GM12878 (cell line): ENCODE measurements around the gene CDK17. TPM values are rescaled to one million over a fixed set of nuclear protein-coding genes. Genes with fewer than 3 reads are reported as not detected.
A peak's percentile ranks its signal among the peaks of the same experiment; 100 is the strongest.

Experiments used
- ATAC-seq: fragments of 200-7000 bp; cut with Tn5 transposase; 3 replicates; pipeline ENCODE4 v1.9.1; 2020; ENCODE audit warnings: mild to moderate bottlenecking, moderate library complexity
- Bru-seq: library from RNA; stranded (reverse); fragments of 400-500 nt; gene quantifications from one replicate; lab custom pipeline; 2021; lab: Mats Ljungman, UMichigan
- BruChase-seq, 2 experiments: library from RNA; stranded (reverse); fragments of 400-500 nt; gene quantifications; one replicate each; lab custom pipeline; 2021; lab: Mats Ljungman, UMichigan
- BruUV-seq: library from RNA; stranded (reverse); fragments of 400-500 nt; replicated peaks from 2 replicates; lab custom pipeline; 2021; lab: Mats Ljungman, UMichigan
- CTCF ChIA-PET: fragments of 300-600 bp; sonication (Branson Sonifier 250); formaldehyde crosslinking; extraction: SDS; loops from one replicate; lab custom pipeline; 2021; ENCODE audit warnings: inconsistent platforms; lab: Yijun Ruan, JAX
- POLR2A ChIA-PET: fragments of 350-600 bp; formaldehyde crosslinking; extraction: SDS; loops from one replicate; lab custom pipeline; 2021; ENCODE audit warnings: inconsistent platforms; lab: Charles Lee
- RAD21 ChIA-PET: fragments of 300-600 bp; sonication (Branson Sonifier 250); formaldehyde crosslinking; loops from one replicate; lab custom pipeline; 2023; ENCODE audit warnings: antibody characterized with exemption; ENCODE audit not compliant: unreplicated experiment; lab: Charles Lee
- SMC1A ChIA-PET: fragments of 300-600 bp; sonication (Branson Sonifier 250); formaldehyde crosslinking; loops from one replicate; lab custom pipeline; 2023; ENCODE audit not compliant: unreplicated experiment, uncharacterized antibody; lab: Charles Lee
- DNase-seq: peaks from one replicate; pipeline ENCODE4 v3.0.0-alpha.2; 2011; ENCODE audit warnings: low read depth, low spot score
- FAIRE-seq: peaks from 3 replicates; lab custom pipeline; 2011; peaks lifted over from hg19 to GRCh38; lab: Jason Lieb, UNC
- H2AFZ ChIP-seq: 2 replicates; pipeline ENCODE4 v1.6.0; 2011; ENCODE audit warnings: low read depth, low read length, control low read depth; ENCODE audit not compliant: control insufficient read depth
- H3K27ac ChIP-seq: 2 replicates; pipeline ENCODE4 v1.5.1; 2011; ENCODE audit warnings: control low read depth; ENCODE audit not compliant: control insufficient read depth, insufficient read depth
- H3K27me3 ChIP-seq, 2 experiments: replicated peaks in 1 of 2; 2 replicates each; pipeline versions ENCODE4 v1.6.0 to v1.6.1; 2011; ENCODE audit warnings: low read length in 1 of 2; ENCODE audit not compliant: control insufficient read depth in 2 of 2, insufficient read depth in 2 of 2
- H3K36me3 ChIP-seq, 2 experiments: 2 replicates each; pipeline ENCODE4 v1.5.1; 2011; ENCODE audit warnings: low read length in 1 of 2; ENCODE audit not compliant: control insufficient read depth in 2 of 2, insufficient read depth in 2 of 2
- H3K4me1 ChIP-seq: 2 replicates; pipeline ENCODE4 v1.6.1; 2011; ENCODE audit warnings: mild to moderate bottlenecking, low read length, moderate library complexity, mixed read lengths; ENCODE audit not compliant: control insufficient read depth, insufficient read depth
- H3K4me2 ChIP-seq: 2 replicates; pipeline ENCODE4 v1.6.0; 2011; ENCODE audit warnings: control low read depth; ENCODE audit not compliant: control insufficient read depth, insufficient read depth
- H3K4me3 ChIP-seq: fragments of 200-600 bp; sonication (generic); 2 replicates; pipeline ENCODE4 v1.5.1; 2016
- H3K79me2 ChIP-seq: 2 replicates; pipeline ENCODE4 v1.6.0; 2011; ENCODE audit warnings: low read length; ENCODE audit not compliant: control insufficient read depth, insufficient read depth
- H3K9ac ChIP-seq: 2 replicates; pipeline ENCODE4 v1.8.0; 2011; ENCODE audit warnings: low read length, control low read depth, mixed read lengths; ENCODE audit not compliant: control insufficient read depth, insufficient read depth
- H3K9me3 ChIP-seq: replicated peaks from 3 replicates; pipeline ENCODE4 v1.5.1; 2011; ENCODE audit warnings: mild to moderate bottlenecking, low read length; ENCODE audit not compliant: control insufficient read depth, insufficient read depth
- H4K20me1 ChIP-seq: 2 replicates; pipeline ENCODE4 v1.6.0; 2011; ENCODE audit not compliant: control insufficient read depth, insufficient read depth
- ASH2L ChIP-seq: fragments of 300-600, 200-600 bp; sonication (generic); IDR thresholded peaks from 2 replicates; pipeline ENCODE4 v1.6.1; 2017; ENCODE audit warnings: low read depth, mild to moderate bottlenecking, borderline replicate concordance
- CEBPB ChIP-seq, 2 experiments: fragments of 150-350 bp in 1 of 2; IDR thresholded peaks; 2 replicates each; pipeline ENCODE4 v1.6.1; 2012 to 2014; ENCODE audit warnings: low read depth in 2 of 2, low read length in 2 of 2, borderline replicate concordance in 1 of 2, inconsistent platforms in 1 of 2
- ESRRA ChIP-seq: IDR thresholded peaks from 2 replicates; pipeline ENCODE4 v1.6.1; 2012; ENCODE audit warnings: mild to moderate bottlenecking, low read length, improper control_type of control experiment
- HDAC2 ChIP-seq: fragments of 200-600 bp; sonication (generic); IDR thresholded peaks from 2 replicates; pipeline ENCODE4 v1.6.1; 2017
- HDGF ChIP-seq: fragments of 450-650 bp; IDR thresholded peaks from 2 replicates; pipeline ENCODE4 v1.6.1; 2016; ENCODE audit warnings: antibody characterized with exemption
- KDM1A ChIP-seq: fragments of 200-600 bp; sonication (generic); IDR thresholded peaks from 2 replicates; pipeline ENCODE4 v1.6.1; 2016; ENCODE audit warnings: borderline replicate concordance
- LARP7 ChIP-seq: fragments of 450-650 bp; IDR thresholded peaks from 2 replicates; pipeline ENCODE4 v1.6.1; 2017; ENCODE audit warnings: mild to moderate bottlenecking
- MTA3 ChIP-seq: IDR thresholded peaks from 2 replicates; pipeline ENCODE4 v1.6.1; 2012; ENCODE audit warnings: low read length, inconsistent platforms, borderline replicate concordance
- NBN ChIP-seq: fragments of 450-650 bp; IDR thresholded peaks from 2 replicates; pipeline ENCODE4 v1.6.1; 2016
- NFYB ChIP-seq: IDR thresholded peaks from 2 replicates; pipeline ENCODE4 v1.6.1; 2011; ENCODE audit warnings: low read depth, mild to moderate bottlenecking, low read length, improper control_type of control experiment, moderate library complexity; ENCODE audit not compliant: insufficient read depth
- POLR2AphosphoS5 ChIP-seq: IDR thresholded peaks from 2 replicates; pipeline ENCODE4 v1.6.1; 2011; ENCODE audit warnings: mild to moderate bottlenecking, low read length, inconsistent platforms
- POU2F2 ChIP-seq: IDR thresholded peaks from 3 replicates; pipeline ENCODE4 v1.6.1; 2011; ENCODE audit warnings: low read depth, mild to moderate bottlenecking, low read length, borderline replicate concordance
- RCOR1 ChIP-seq: conservative IDR thresholded peaks from 2 replicates; pipeline ENCODE4 v1.6.1; 2012; ENCODE audit warnings: low read depth, low read length, improper control_type of control experiment
- SIN3A ChIP-seq: IDR thresholded peaks from 2 replicates; pipeline ENCODE4 v1.6.1; 2012; ENCODE audit warnings: low read depth, low read length, improper control_type of control experiment
- STAT1 ChIP-seq: fragments of 450-650 bp; conservative IDR thresholded peaks from 2 replicates; pipeline ENCODE4 v1.6.1; 2014; ENCODE audit warnings: antibody characterized with exemption, mild to moderate bottlenecking
- SUPT20H ChIP-seq: IDR thresholded peaks from 2 replicates; pipeline ENCODE4 v1.6.1; 2011; ENCODE audit warnings: low read depth, mild to moderate bottlenecking, low read length, moderate library complexity, borderline replicate concordance; ENCODE audit not compliant: control insufficient read depth
- ZBED1 ChIP-seq: IDR thresholded peaks from 2 replicates; pipeline ENCODE4 v1.6.1; 2016; ENCODE audit warnings: borderline replicate concordance
- WGBS: methylation state at CpG from one replicate; pipeline ENCODE4 v1.1.6; 2016; ENCODE audit warnings: low lambda C conversion rate; ENCODE audit not compliant: insufficient replicate concordance, insufficient coverage; ENCODE audit errors: missing lambda C conversion rate; 5-methylcytosine and 5-hydroxymethylcytosine counted together
- in situ Hi-C: fragments of 300-500 bp; cut with MboI; formaldehyde crosslinking; loops from 9 replicates; pipeline ENCODE4 v1.14.3; 2018; ENCODE audit warnings: mixed read lengths
- intact Hi-C: fragments of 100-400 bp; cut with micrococcal nuclease; formaldehyde crosslinking; loops from one replicate; pipeline ENCODE4 v1.14.2; 2022; ENCODE audit not compliant: unreplicated experiment
- long read RNA-seq, 2 experiments: library from polyadenylated mRNA; unstranded; transcript quantifications; one replicate each; pipeline ENCODE4 v2.0.0, GENCODE V29; 2019 to 2020
- polyA minus RNA-seq, 3 experiments: library from RNA; depleted of rRNA, polyadenylated mRNA; stranded (reverse); fragments of >200 nt; gene quantifications; 2 replicates each; pipeline ENCODE4 v1.2.3, GENCODE V29; 2011
- polyA plus RNA-seq, 11 experiments: library from polyadenylated mRNA; depleted of rRNA in 4 of 11; unstranded in 6 of 11; stranded (reverse) in 5 of 11; fragments of >200 nt; fragmentation: Nextera tagmentation in 4 of 11; fragmentation: Illumina TruSeq in 1 of 11; extraction: Ambion mirVana in 4 of 11; extraction: Trizol in 1 of 11; gene quantifications; 1 replicate in 1 of 11; 2 replicates in 10 of 11; pipeline versions ENCODE4 v1.2.1 to v1.2.3, GENCODE V29; 2011 to 2016; ENCODE audit warnings: inconsistent platforms in 2 of 11, missing spikeins in 2 of 11, low read depth in 1 of 11
- total RNA-seq, 4 experiments: library from RNA; depleted of rRNA in 3 of 4; stranded (reverse); fragments of >200 nt in 3 of 4; fragmentation: Illumina TruSeq in 1 of 4; extraction: Trizol in 1 of 4; gene quantifications; 2 replicates each; pipeline versions ENCODE4 v1.2.1 to v1.2.3, GENCODE V29; 2013 to 2021
- TF ChIP-seq, protein P1 (sequence below), 3 experiments: IDR thresholded peaks in 2 of 3; conservative IDR thresholded peaks in 1 of 3; 2 replicates each; pipeline ENCODE4 v1.5.1; 2011; ENCODE audit warnings: low read depth in 3 of 3, low read length in 3 of 3, mild to moderate bottlenecking in 3 of 3, control low read depth in 2 of 3, moderate library complexity in 2 of 3, inconsistent platforms in 1 of 3, mixed read lengths in 1 of 3; ENCODE audit not compliant: control insufficient read depth in 2 of 3, insufficient read depth in 1 of 3; ENCODE audit errors: extremely low read depth in 1 of 3

CDK17 gene
- total RNA-seq (2013; cell fraction: nucleolus; rRNA removed), result 336 and 338 TPM in 2 replicates
- total RNA-seq (2014; rRNA removed) (20.7 and 27.2 TPM in 2 replicates), total RNA-seq (2014; rRNA removed; fragmentation: Illumina TruSeq; extraction: Trizol) (30.7 and 35.2 TPM in 2 replicates), total RNA-seq (2021) (22.5 and 24.1 TPM in 2 replicates), polyA plus RNA-seq (2011; rRNA removed) (45.6 and 58.6 TPM in 2 replicates), polyA plus RNA-seq (2014; fragmentation: Illumina TruSeq; extraction: Trizol) (25.2 and 51.7 TPM in 2 replicates), polyA plus RNA-seq (2014; fragmentation: Nextera tagmentation; extraction: Ambion mirVana) (1 to 10 TPM; 5.6 to 6.1 TPM), polyA plus RNA-seq (2014; rRNA removed) (10.3 and 14.6 TPM in 2 replicates), polyA plus RNA-seq (2016; fragmentation: Nextera tagmentation; extraction: Ambion mirVana) (10 to 100 TPM; 15.9 to 16.0 TPM), polyA minus RNA-seq (2011; rRNA and poly(A)+ RNA removed) (94.9 and 124 TPM in 2 replicates), Bru-seq, nascent RNA (percentile 94 among the genes with signal in this experiment), BruChase-seq, experiment 1, labeled RNA remaining after a 6-hour chase (percentile 90 among the genes with signal in this experiment), BruChase-seq, experiment 2, labeled RNA remaining after a 2-hour chase (percentile 93 among the genes with signal in this experiment)
- 7.0 TPM for polyA plus RNA-seq (2011; ENCODE audit: low read depth)
- polyA plus RNA-seq (2011; cell fraction: cytosol; rRNA removed), result 15.6 and 23.9 TPM in 2 replicates
- 35.5 and 43.7 TPM in 2 replicates for polyA plus RNA-seq (2011; cell fraction: nucleus; rRNA removed)
- polyA plus RNA-seq (2012), result 11.3 and 18.1 TPM in 2 replicates
- 39.3 and 40.5 TPM in 2 replicates for polyA minus RNA-seq (2011; cell fraction: cytosol; rRNA and poly(A)+ RNA removed)
- 120 and 158 TPM in 2 replicates for polyA minus RNA-seq (2011; cell fraction: nucleus; rRNA and poly(A)+ RNA removed)
- long read RNA-seq, experiment 1, full-length matches to known transcripts, result 4 of 11 reads
- long read RNA-seq, experiment 1, partial matches to known transcripts, result 4 of 11 reads
- long read RNA-seq, experiment 1, other reads (novel, unspliced or antisense), result 3 of 11 reads
- long read RNA-seq, experiment 2, full-length matches to known transcripts, result 1 of 13 reads
- long read RNA-seq, experiment 2, partial matches to known transcripts, result 5 of 13 reads
- long read RNA-seq, experiment 2, other reads (novel, unspliced or antisense), result 7 of 13 reads

DNA sequence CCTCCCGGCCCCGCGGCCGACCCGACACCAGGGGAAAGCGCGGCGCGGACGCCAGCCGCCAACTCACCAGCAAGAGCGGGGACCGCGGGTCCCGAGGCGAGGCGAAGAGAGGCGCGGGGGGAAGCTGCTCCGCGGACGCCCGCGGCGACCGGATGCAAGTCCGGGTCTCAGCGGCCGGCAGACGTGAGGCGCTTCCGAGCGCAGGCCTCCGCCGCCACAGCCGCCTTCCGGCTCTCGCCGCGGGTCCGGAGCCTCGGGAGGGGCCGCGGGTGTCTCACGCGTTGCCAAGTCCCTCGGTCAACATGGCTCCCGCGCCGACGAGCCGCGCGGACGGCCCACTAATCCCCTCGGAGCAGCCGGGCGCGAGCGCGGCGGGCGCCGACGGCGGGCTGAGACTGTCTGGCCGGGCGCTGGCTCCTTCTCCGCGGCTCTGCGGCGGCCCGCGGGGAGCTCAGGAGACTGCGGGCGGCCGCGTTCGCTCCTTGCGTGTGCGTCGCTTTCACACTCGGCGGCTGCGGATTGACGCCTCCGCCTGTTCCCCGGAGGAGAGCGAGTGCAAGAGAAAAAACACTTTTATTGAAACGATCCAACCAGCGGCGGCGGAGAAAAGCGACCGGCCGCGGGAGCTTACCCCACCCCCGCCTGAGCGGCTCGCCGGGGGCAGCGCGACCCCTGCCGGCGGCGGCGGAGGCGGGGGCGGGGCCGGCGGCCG, at the start of gene CDK17:
CDK17 (minus strand) TSS at position 521 of the 712 bp plus-strand sequence. CDS start 65,603 bp downstream, outside the sequence.
- ChIA-PET SMC1A (interaction anchor here (0.7 to 6.7 kb wide), 23 partner anchors 11 to 342 kb away, joined by 3 to 50 read pairs (median 4); no protein-coding TSS in a partner anchor), RAD21 (interaction anchor here (0.7 to 9.9 kb wide), 29 partner anchors 8 to 334 kb away, joined by 3 to 130 read pairs (median 5); partner anchors contain the start of gene CFAP54), POLR2A (interaction anchor here (0.6 to 4.4 kb wide), 12 partner anchors 8 to 180 kb away, joined by 3 to 30 read pairs (median 4); no protein-coding TSS in a partner anchor), CTCF (interaction anchor here (0.6 to 8.7 kb wide), 18 partner anchors 11 to 343 kb away, joined by 3 to 94 read pairs (median 4); no protein-coding TSS in a partner anchor)
- H3K79me2 ChIP-seq, result peaks cover 49% of the 10 kb centered on the region
- DNase-seq (no peak), FAIRE-seq (no peak), ATAC-seq (peak; percentile 59)
- H3K9ac ChIP-seq, result peak within 1 kb of the TSS; percentile 80
- H3K9me3 ChIP-seq, result no peaks in the 10 kb centered on the region
- peak within 1 kb of the TSS; percentile 63 for H2AFZ ChIP-seq
- H4K20me1 ChIP-seq, result no peaks in the 10 kb centered on the region
- peak within 1 kb of the TSS; percentile 92 for H3K4me3 ChIP-seq
- in situ Hi-C loops (loop anchor here (5.0 kb wide), 1 partner anchor 92 kb away; no protein-coding TSS in a partner anchor), intact Hi-C loops (loop anchor here (1.0 to 10.0 kb wide), 8 partner anchors 38 to 365 kb away; partner anchors contain the start of genes CFAP54 and LTA4H)
- peak within 1 kb of the TSS; percentile 85 for H3K4me2 ChIP-seq
- H3K27me3 ChIP-seq, result no peaks in the 10 kb centered on the region
- H3K36me3 ChIP-seq, result no peaks in the 10 kb centered on the region
- BruUV-seq, result no TSS peak
- H3K4me1 ChIP-seq, result peaks cover 23% of the 10 kb centered on the region; the same call in 1 of the 2 replicates
- H3K27ac ChIP-seq, result peak within 1 kb of the TSS; percentile 96
- under 1% methylated on average over 98 of the region's 112 CpGs for WGBS
- no peak; the same call in 2 of the 3 replicates for TF ChIP-seq POU2F2
- no peak for TF ChIP-seq STAT1
- TF ChIP-seq ESRRA, result no peak
- TF ChIP-seq SIN3A, result no peak
- 0 out of 2 replicates have a peak, but pooled peaks have one; percentile 7 for TF ChIP-seq MTA3
- TF ChIP-seq RCOR1, result no peak
- TF ChIP-seq CEBPB (IDR thresholded peaks at IDR 0.05; ENCODE audit: borderline replicate concordance in 1 of 2, low read depth in 2 of 2, low read length in 2 of 2), result no peak
- TF ChIP-seq ASH2L, result 0 out of 2 replicates have a peak, but pooled peaks have one; percentile 48
- TF ChIP-seq, protein P1, sequence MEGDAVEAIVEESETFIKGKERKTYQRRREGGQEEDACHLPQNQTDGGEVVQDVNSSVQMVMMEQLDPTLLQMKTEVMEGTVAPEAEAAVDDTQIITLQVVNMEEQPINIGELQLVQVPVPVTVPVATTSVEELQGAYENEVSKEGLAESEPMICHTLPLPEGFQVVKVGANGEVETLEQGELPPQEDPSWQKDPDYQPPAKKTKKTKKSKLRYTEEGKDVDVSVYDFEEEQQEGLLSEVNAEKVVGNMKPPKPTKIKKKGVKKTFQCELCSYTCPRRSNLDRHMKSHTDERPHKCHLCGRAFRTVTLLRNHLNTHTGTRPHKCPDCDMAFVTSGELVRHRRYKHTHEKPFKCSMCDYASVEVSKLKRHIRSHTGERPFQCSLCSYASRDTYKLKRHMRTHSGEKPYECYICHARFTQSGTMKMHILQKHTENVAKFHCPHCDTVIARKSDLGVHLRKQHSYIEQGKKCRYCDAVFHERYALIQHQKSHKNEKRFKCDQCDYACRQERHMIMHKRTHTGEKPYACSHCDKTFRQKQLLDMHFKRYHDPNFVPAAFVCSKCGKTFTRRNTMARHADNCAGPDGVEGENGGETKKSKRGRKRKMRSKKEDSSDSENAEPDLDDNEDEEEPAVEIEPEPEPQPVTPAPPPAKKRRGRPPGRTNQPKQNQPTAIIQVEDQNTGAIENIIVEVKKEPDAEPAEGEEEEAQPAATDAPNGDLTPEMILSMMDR (IDR thresholded peaks at IDR 0.05 in 2 of 3, conservative IDR thresholded peaks at IDR 0.05 in 1 of 3; ENCODE audit: control insufficient read depth in 2 of 3, extremely low read depth in 1 of 3, insufficient read depth in 1 of 3, low read depth in 3 of 3, low read length in 3 of 3), result peak in 2 of 3 experiments; percentile 36 to 58; a peak in 3 of 6 replicates
- TF ChIP-seq HDAC2, result no peak
- TF ChIP-seq NFYB, result no peak
- TF ChIP-seq NBN, result no peak
- peak; percentile 99 for TF ChIP-seq LARP7
- no peak for TF ChIP-seq KDM1A
- no peak for TF ChIP-seq HDGF
- no peak for TF ChIP-seq SUPT20H
- peak; percentile 70; the same call in 1 of the 2 replicates for TF ChIP-seq POLR2AphosphoS5
- no peak for TF ChIP-seq ZBED1
